Activated CD8-positive, alpha-beta T cell treated with anti-CD3 and anti-CD28 coated beads, Interleukin-2, amount 10 ng/mL, durations not matched to agents 7 days and 5 days (primary cell): ENCODE results near the gene TXNRD1. TPM values are rescaled to one million over a fixed set of nuclear protein-coding genes. Genes with fewer than 3 reads are reported as not detected.
A peak's percentile ranks its signal among the peaks of the same experiment; 100 is the strongest.
"Not testable (repeated sequence)": the region's sequence is repeated elsewhere in the genome, so short reads cannot be mapped to it uniquely, and the experiment has no call there.

Source experiments
- ATAC-seq: fragments of 150-1000 bp; cut with Tn5 transposase; one replicate; pipeline ENCODE4 v1.10.0; 2021; ENCODE audit warnings: moderate library complexity
- CTCF ChIA-PET: fragments of 350-600 bp; sonication (Branson Sonifier 250); formaldehyde crosslinking; loops from one replicate; lab custom pipeline; 2021; ENCODE audit warnings: antibody characterized with exemption; lab: Charles Lee
- POLR2A ChIA-PET: fragments of 350-600 bp; sonication (Branson Sonifier 250); formaldehyde crosslinking; loops from one replicate; lab custom pipeline; 2021; ENCODE audit warnings: antibody characterized with exemption; lab: Charles Lee
- DNase-seq: peaks from one replicate; pipeline ENCODE4 v3.0.0-alpha.2; 2020
- H3K27ac Mint-ChIP-seq: one replicate; pipeline ENCODE4 v1.8.0; 2021; ENCODE audit warnings: mild to moderate bottlenecking, mixed read lengths
- H3K27me3 Mint-ChIP-seq: one replicate; pipeline ENCODE4 v1.8.0; 2021; ENCODE audit warnings: low read depth, mixed read lengths
- H3K36me3 Mint-ChIP-seq: one replicate; pipeline ENCODE4 v1.8.0; 2021; ENCODE audit warnings: low read depth, mixed read lengths
- H3K4me1 Mint-ChIP-seq: one replicate; pipeline ENCODE4 v1.8.0; 2021; ENCODE audit warnings: low read depth, mixed read lengths
- H3K4me3 Mint-ChIP-seq: one replicate; pipeline ENCODE4 v1.8.0; 2021; ENCODE audit warnings: mild to moderate bottlenecking, mixed read lengths
- H3K9me3 Mint-ChIP-seq: one replicate; pipeline ENCODE4 v1.8.0; 2022; ENCODE audit warnings: mixed read lengths; ENCODE audit not compliant: insufficient read depth
- total RNA-seq, 2 experiments: library from RNA; stranded (reverse); gene quantifications; one replicate each; pipeline ENCODE4 v1.2.3, GENCODE V29; 2021

The TXNRD1 gene
- total RNA-seq, 2 experiments from 2014 or later = 88.7 to 98.5 TPM

DNA sequence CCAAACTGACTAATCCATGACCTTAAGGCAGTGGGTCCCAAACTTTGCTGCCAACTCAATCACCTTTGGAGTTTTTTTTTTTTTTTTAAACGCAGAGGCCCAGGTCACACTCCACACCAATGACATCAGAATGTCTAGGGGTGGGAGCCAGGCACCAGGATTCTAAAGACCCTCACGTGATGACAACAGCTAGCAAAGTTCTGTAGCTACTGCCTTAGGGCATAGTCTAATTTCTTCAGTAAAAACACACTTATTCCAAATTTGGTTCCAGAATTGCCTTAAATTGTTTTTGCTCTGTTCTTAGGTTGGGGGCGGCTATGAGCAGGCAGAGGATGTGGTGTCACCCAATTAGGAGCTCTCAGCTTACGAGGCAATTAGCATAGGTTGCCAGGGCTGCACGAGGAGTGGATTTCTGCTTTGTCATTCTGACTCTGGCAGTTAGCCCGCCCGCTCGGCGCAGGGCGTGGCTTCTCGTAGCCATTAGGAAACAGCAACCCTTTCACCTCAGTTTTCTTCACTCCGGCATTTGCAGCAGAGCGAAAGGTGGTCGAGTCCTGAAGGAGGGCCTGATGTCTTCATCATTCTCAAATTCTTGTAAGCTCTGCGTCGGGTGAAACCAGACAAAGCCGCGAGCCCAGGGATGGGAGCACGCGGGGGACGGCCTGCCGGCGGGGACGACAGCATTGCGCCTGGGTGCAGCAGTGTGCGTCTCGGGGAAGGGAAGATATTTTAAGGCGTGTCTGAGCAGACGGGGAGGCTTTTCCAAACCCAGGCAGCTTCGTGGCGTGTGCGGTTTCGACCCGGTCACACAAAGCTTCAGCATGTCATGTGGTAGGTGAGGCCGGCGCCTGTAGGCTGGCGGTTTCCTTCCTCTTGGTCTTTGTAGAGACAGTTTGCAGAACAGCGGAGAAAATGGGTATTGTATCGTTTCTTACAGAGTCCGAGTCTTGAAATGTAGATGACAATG lies 71.2 kb downstream of the TXNRD1 start:
- DNase-seq (peak; percentile 95), ATAC-seq (peak; percentile 91)
- no peaks in the 10 kb centered on the region for H3K9me3 Mint-ChIP-seq
- H3K27ac Mint-ChIP-seq = peak overlapping the region; percentile 96
- H3K27me3 Mint-ChIP-seq = no peaks in the 10 kb centered on the region
- ChIA-PET CTCF (interaction anchor here (0.6 to 4.5 kb wide), 9 partner anchors 10 to 320 kb away, joined by 3 to 42 read pairs (median 4); partner anchors contain the start of genes EID3, TDG and TXNRD1), POLR2A (interaction anchor here (0.5 to 4.9 kb wide), 14 partner anchors 9 to 396 kb away, joined by 3 to 50 read pairs (median 3); partner anchors contain the start of genes CHST11, EID3, HSP90B1 and NFYB)
- peaks cover 19% of the 10 kb centered on the region for H3K36me3 Mint-ChIP-seq
- peak overlapping the region; percentile 90 for H3K4me3 Mint-ChIP-seq
- peaks cover 15% of the 10 kb centered on the region for H3K4me1 Mint-ChIP-seq

GRCh38 chr12:104288635-104289274 lies 73.2 kb downstream of the TXNRD1 start:
- H3K36me3 Mint-ChIP-seq = peaks cover 36% of the 10 kb centered on the region
- H3K9me3 Mint-ChIP-seq = no peaks in the 10 kb centered on the region
- H3K4me1 Mint-ChIP-seq = peaks cover 26% of the 10 kb centered on the region
- peak; percentile 74 for ATAC-seq
- H3K27ac Mint-ChIP-seq = peak overlapping the region; percentile 96
- peak; percentile 89 for DNase-seq
- H3K27me3 Mint-ChIP-seq = no peaks in the 10 kb centered on the region
- ChIA-PET POLR2A (interaction anchor here (1.0 to 4.9 kb wide), 8 partner anchors 11 to 669 kb away, joined by 3 to 50 read pairs (median 6); partner anchors contain the start of genes EID3, HSP90B1 and NFYB), CTCF (interaction anchor here (0.7 to 4.5 kb wide), 8 partner anchors 13 to 408 kb away, joined by 3 to 42 read pairs (median 3); partner anchors contain the start of genes EID3 and TXNRD1)
- H3K4me3 Mint-ChIP-seq = peak overlapping the region; percentile 90

DNA sequence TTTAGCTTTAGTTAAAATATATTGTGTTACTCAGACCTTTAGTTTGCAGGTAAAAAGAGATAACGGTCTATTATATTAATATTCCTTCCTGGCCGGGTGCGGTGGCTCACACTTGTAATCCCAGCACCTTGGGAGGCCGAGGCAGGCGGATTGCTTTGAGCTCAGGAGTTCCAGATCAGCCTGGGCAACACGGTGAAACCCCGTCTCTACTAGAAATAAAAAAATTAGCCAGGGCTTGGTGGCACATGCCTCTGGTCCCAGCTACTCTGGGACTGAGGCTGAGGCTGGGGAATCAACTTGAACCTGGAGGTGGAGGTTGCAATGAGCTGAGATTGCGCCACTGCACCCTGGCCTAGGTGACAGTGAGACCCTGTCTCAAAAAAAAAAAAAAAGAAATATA lies 74.7 kb downstream of the TXNRD1 start:
- POLR2A ChIA-PET = interaction anchor here (0.7 to 4.9 kb wide), 3 partner anchors 12 to 21 kb away, joined by 3 to 50 read pairs (median 3); partner anchors contain the start of gene EID3
- H3K36me3 Mint-ChIP-seq = peaks cover 45% of the 10 kb centered on the region
- no peaks in the 10 kb centered on the region for H3K9me3 Mint-ChIP-seq
- H3K27ac Mint-ChIP-seq = no peak overlapping the region
- no peaks in the 10 kb centered on the region for H3K27me3 Mint-ChIP-seq
- ATAC-seq (no peak), DNase-seq (no peak)
- CTCF ChIA-PET = no interaction called here
- H3K4me3 Mint-ChIP-seq = no peak overlapping the region
- H3K4me1 Mint-ChIP-seq = peaks cover 30% of the 10 kb centered on the region

GRCh38 chr12:104290855-104291254 lies 75.3 kb downstream of the TXNRD1 start:
- H3K9me3 Mint-ChIP-seq = no peaks in the 10 kb centered on the region
- POLR2A ChIA-PET = interaction anchor here (0.7 to 1.3 kb wide), 2 partner anchors 11 to 12 kb away, joined by 3 read pairs; partner anchors contain the start of gene EID3
- H3K4me1 Mint-ChIP-seq = peaks cover 32% of the 10 kb centered on the region
- no peaks in the 10 kb centered on the region for H3K27me3 Mint-ChIP-seq
- H3K27ac Mint-ChIP-seq = no peak overlapping the region
- peaks cover 50% of the 10 kb centered on the region for H3K36me3 Mint-ChIP-seq
- H3K4me3 Mint-ChIP-seq = no peak overlapping the region
- CTCF ChIA-PET = interaction anchor here (1.7 kb wide), 1 partner anchor 18 kb away, joined by 5 read pairs; no protein-coding TSS in a partner anchor
- DNase-seq (no peak), ATAC-seq (no peak)

GRCh38 chr12:104291867-104292524 lies 76.4 kb downstream of the TXNRD1 start:
- POLR2A ChIA-PET = interaction anchor here (1.3 to 1.7 kb wide), 2 partner anchors 11 to 15 kb away, joined by 3 read pairs; partner anchors contain the start of gene EID3
- no peak overlapping the region for H3K27ac Mint-ChIP-seq
- CTCF ChIA-PET = interaction anchor here (0.6 to 1.7 kb wide), 2 partner anchors 16 to 156 kb away, joined by 3 to 5 read pairs; no protein-coding TSS in a partner anchor
- peaks cover 31% of the 10 kb centered on the region for H3K4me1 Mint-ChIP-seq
- peaks cover 57% of the 10 kb centered on the region for H3K36me3 Mint-ChIP-seq
- no peaks in the 10 kb centered on the region for H3K27me3 Mint-ChIP-seq
- ATAC-seq (no peak), DNase-seq (no peak)
- no peak overlapping the region for H3K4me3 Mint-ChIP-seq
- no peaks in the 10 kb centered on the region for H3K9me3 Mint-ChIP-seq

DNA sequence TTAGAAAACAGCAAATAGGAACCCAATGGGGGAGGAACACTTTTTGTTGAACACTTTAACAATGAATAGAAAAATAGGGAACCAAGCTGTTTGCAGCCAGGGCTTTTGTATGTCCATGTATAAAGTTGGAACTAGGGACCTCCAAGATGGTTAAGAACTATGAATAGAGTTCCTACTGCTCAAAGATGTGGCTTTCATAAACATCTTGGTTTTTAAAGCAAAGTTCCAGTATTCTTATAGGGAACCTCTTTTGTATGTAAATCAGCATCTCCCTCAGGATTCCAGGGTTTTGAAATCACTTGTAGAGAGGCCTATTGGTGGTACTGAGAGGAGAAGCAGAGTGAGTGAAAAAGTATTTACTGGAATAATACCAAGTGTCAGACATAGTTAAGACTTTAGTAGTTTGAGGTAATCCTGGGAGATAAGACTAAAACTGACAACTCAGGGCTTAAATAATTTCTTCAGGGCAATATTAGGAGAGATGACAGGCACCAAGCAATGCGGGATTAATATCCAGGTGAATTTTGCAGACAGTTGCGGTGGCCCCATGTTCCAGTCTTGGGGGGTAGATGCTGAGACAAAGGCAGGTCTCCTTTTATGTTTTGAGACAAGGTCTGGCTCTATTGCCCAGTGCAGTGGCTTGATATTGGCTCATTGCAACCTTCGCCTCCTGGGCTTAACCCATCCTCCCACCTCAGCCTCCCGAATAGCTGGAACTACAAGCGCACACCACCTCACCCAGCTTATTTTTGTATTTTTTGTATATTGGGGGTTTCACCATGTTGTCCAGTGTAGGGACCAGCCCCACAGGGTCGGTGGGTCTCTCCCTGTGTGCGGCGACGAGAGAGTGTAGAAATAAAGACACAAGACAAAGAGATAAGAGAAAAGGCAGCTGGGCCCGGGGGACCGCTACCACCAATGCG lies 77.6 kb downstream of the TXNRD1 start:
- CTCF ChIA-PET = no interaction called here
- peaks cover 59% of the 10 kb centered on the region for H3K36me3 Mint-ChIP-seq
- no peak overlapping the region for H3K27ac Mint-ChIP-seq

DNA sequence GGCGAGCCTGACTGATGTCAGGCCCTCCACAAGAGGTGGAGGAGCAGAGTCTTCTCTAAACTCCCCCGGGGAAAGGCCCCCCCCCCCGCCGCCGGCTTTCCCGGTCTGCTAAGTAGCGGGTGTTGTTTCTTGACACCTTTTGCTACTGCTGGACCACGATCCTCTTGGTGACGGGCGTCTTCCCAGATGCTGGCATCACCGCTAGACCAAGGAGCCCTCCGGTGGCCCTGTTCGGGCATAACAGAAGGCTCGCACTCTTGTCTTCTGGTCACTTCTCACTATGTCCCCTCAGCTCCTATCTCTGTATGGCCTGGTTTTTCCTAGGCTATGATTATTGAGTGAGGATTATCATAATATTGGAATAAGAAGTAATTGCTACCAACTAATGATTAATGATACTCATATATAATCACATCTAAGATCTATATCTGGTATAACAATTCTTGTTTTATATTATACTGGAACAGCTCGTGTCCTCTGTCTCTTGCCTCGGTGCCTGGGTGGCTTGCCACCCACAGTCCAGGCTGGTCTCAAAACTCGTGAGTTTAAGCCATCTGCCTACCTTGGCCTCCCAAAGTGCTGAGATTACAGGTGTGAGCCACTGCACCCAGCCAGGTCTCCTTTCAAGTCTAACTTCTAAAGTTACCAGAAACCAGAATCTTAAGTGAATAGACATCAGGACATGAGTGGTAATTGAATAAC lies 78.7 kb downstream of the TXNRD1 start:
- ATAC-seq, CTCF ChIA-PET, POLR2A ChIA-PET, H3K27me3 Mint-ChIP-seq, H3K9me3 Mint-ChIP-seq, H3K4me3 Mint-ChIP-seq, DNase-seq: not testable (repeated sequence)
- peaks cover 50% of the 10 kb centered on the region for H3K36me3 Mint-ChIP-seq
- H3K27ac Mint-ChIP-seq = peak overlapping the region; percentile 57
- H3K4me1 Mint-ChIP-seq = peaks cover 36% of the 10 kb centered on the region

More for the DNA sequence above, 77.6 kb downstream of the TXNRD1 start:
- no peaks in the 10 kb centered on the region for H3K9me3 Mint-ChIP-seq
- no peaks in the 10 kb centered on the region for H3K27me3 Mint-ChIP-seq
- ATAC-seq (no peak), DNase-seq (no peak)
- no peak overlapping the region for H3K4me3 Mint-ChIP-seq
- peaks cover 36% of the 10 kb centered on the region for H3K4me1 Mint-ChIP-seq
- POLR2A ChIA-PET = interaction anchor here (1.7 kb wide), 1 partner anchor 17 kb away, joined by 3 read pairs; no protein-coding TSS in a partner anchor

GRCh38 chr12:104294927-104295668 lies 79.5 kb downstream of the TXNRD1 start:
- DNase-seq (no peak), ATAC-seq (no peak)
- H3K27ac Mint-ChIP-seq = peak overlapping the region; percentile 12
- POLR2A ChIA-PET = interaction anchor here (1.0 kb wide), 1 partner anchor 8 kb away, joined by 3 read pairs; no protein-coding TSS in a partner anchor
- peaks cover 39% of the 10 kb centered on the region for H3K4me1 Mint-ChIP-seq
- H3K4me3 Mint-ChIP-seq = no peak overlapping the region
- peaks cover 53% of the 10 kb centered on the region for H3K36me3 Mint-ChIP-seq
- no peaks in the 10 kb centered on the region for H3K27me3 Mint-ChIP-seq
- H3K9me3 Mint-ChIP-seq = no peaks in the 10 kb centered on the region
- CTCF ChIA-PET = interaction anchor here (1.0 kb wide), 1 partner anchor 78 kb away, joined by 3 read pairs; no protein-coding TSS in a partner anchor

GRCh38 chr12:104295954-104296353 lies 80.4 kb downstream of the TXNRD1 start:
- peaks cover 41% of the 10 kb centered on the region for H3K4me1 Mint-ChIP-seq
- peaks cover 53% of the 10 kb centered on the region for H3K36me3 Mint-ChIP-seq

More at GRCh38 chr12:104295954-104296353, 80.4 kb downstream of the TXNRD1 start:
- ATAC-seq = no peak
- no peaks in the 10 kb centered on the region for H3K9me3 Mint-ChIP-seq
- DNase-seq = no peak
- CTCF ChIA-PET = interaction anchor here (1.0 kb wide), 1 partner anchor 79 kb away, joined by 3 read pairs; no protein-coding TSS in a partner anchor
- H3K4me3 Mint-ChIP-seq = no peak overlapping the region
- no peaks in the 10 kb centered on the region for H3K27me3 Mint-ChIP-seq
- POLR2A ChIA-PET = interaction anchor here (1.0 kb wide), 1 partner anchor 8 kb away, joined by 3 read pairs; no protein-coding TSS in a partner anchor
- H3K27ac Mint-ChIP-seq = no peak overlapping the region
